GM18499 (cell line): ENCODE data around the gene KIF2C.
A peak's percentile ranks its signal among the peaks of the same experiment; 100 is the strongest.
"Not testable (repeated sequence)": the region's sequence is repeated elsewhere in the genome, so short reads cannot be mapped to it uniquely, and the experiment has no call there.

Experiments used
- ATAC-seq: cut with Tn5 transposase; IDR thresholded peaks from one replicate; pipeline ENCODE4 v1.9.1; 2021; ENCODE audit warnings: moderate number of reproducible peaks; ENCODE audit not compliant: insufficient read depth, unreplicated experiment

Gene KIF2C

DNA sequence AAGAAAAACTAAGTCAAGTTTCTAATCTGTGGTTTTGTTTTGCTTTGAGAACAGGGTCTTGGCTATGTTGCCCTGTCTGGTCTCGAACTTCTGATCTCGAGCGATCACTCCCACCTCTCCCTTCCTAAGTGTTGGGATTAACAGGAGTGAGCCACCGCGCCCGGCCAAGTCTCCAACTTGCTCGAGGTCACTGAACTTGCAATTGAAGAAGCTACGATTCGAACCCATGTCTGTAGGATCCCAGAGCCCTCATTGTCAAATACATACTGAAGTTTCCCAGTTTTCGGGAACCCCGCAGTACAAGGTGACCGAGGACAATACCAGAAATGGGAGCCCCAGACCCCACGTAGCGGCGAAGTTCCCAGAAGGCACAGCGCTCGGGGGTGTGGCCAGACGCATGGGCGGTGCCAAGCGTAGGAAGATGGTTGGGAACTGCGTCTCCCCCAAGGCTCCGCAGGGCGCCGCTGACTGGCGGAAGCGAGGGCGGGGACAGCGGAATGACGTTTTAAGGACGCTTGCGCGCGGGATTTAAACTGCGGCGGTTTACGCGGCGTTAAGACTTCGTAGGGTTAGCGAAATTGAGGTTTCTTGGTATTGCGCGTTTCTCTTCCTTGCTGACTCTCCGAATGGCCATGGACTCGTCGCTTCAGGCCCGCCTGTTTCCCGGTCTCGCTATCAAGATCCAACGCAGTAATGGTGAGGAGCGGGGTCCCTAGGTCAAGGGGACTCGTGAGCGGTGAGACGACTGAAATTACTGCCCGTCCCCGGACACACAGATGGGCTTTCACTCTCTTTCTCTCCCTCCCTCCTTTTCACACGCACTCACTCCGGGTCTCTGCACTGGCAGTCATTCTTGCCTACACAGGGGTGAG lies at the start of gene KIF2C:
Gene KIF2C, plus strand, starts transcription at position 531 of the 872 bp plus-strand sequence. Its CDS starts 96 bp downstream, at position 627.
- peak; percentile 90 for ATAC-seq

DNA sequence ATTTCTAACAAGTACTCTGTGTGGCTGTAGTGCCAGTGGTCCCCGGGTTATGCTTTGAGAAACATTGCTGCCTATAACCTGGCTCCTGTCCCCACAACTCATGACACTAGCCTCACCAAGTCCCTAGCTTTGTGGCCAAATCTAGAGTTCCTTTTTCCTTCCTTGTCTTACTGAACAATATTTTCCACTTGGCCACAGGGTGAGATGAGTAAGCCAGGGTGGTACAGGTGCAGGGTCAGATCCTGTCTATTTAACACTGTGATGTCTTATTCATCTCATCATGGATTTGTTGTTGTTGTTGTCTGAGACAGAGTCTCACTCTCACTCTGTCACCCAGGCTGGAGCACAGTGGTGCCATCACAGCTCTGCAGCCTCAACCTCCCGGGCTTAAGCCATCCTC lies 46.5 kb upstream of the KIF2C start:
- no peak for ATAC-seq

DNA sequence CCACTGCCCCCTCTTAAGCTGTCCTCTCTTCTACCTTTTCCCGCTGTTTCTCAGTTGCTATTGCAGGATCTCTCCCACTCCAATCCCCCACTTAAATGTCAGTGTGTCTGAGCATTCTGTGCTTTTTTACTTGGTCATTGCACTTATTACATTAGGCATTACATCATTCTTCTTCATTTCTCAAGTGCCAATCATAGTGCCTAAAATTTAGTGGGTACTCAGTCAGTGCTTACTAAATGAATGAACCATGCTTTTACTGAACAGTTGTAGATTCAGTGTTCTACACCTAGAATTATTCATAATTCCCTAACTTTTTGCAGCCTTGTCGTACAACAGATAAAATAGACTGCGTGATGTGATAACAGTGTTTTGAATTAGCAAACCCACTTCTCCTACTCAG lies 45.7 kb upstream of the KIF2C start:
- ATAC-seq, result no peak

DNA sequence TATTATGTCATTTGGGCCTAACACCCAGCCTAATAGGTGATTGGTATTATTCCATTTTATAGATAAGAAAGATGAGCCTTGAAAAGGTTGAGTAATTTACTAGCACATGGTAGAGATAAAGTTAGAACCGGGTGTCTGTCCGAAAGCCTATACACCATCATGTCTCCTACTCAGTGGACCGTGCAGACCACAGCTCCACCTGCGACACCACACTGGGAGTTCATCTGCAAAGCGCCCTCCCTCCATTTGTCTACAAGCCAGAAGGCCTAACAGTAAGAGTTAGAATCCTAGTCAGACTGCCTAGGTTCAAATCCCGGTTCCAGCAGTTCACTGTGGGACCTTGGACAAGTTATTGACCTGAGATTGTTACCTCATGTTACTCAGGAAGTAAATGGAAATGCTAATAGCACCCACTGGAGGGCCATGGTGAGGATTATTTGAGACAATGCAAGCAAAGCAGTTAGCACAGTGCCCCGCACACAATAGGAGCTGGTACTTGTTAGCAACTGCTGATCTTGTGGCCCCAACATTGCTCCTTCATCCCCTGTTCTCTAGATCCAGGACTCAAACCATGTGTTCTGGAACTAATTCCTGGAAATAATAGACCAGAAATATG lies 44.7 kb upstream of the KIF2C start:
- ATAC-seq, result peak; percentile 59

DNA sequence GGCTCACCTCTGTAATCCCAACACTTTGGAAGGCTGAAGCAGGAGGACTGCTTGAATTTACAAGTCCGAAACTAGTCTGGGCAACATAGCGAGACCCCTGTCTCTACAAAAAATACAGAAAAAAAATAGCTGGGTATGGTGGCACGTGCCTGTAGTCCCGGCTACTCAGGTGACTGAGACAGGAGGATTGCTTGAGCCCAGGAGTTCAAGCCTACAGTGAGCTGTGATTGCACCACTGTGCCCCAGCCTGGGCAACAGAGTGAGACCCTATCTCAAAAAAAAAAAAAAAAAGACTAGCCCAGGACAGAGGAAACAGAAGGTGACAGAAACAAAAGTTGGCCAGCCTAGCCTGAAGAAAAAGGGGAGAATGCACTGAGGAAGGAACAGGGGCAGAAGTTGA lies 44.0 kb upstream of the KIF2C start:
- no peak for ATAC-seq

DNA sequence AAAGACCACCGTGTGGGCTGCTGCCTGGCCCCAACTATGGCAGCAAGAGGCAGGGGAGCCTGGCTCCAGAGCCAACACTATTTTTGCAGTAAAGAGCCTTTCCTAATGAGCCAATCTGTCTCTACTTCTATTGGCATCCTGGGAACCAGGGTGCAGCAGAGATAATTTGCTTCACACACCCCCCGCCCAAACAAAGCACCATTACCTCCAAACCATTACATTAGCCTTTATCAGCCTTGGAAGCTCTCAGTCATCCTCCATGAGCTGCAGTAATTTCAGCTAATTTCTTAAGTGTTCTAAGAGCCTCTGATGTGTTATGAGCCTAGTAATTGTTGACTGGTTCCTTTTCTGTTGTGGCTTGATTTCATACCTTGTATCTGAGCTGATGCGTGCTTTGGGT lies 43.5 kb upstream of the KIF2C start:
- ATAC-seq, result no peak

DNA sequence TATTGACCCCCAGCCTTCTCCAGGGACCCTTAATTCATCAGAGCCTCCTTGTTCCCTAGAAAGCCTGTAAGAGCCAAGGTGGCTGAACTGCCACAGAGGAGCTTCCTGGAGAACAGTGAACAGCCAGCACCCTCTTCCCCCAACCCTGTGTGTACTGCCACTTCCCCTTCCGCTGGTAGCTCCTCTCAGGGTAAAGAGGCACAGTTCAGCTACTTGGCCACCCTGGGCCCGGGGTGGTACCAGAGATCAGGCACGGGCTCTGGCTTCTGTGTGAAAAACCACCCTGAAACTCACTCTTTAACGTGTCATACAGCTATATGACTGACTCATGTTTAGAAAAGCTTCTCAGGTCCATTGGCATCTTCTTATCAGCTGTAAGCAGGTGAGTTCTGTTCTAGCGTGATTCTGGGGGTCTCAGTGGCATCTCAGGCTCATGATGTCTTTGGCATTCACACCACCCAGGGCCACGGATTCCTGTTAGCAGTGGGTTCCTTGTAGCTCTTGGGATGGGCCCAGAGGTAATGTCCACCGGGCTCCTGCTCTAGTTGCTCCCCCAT lies 42.8 kb upstream of the KIF2C start:
- no peak for ATAC-seq

DNA sequence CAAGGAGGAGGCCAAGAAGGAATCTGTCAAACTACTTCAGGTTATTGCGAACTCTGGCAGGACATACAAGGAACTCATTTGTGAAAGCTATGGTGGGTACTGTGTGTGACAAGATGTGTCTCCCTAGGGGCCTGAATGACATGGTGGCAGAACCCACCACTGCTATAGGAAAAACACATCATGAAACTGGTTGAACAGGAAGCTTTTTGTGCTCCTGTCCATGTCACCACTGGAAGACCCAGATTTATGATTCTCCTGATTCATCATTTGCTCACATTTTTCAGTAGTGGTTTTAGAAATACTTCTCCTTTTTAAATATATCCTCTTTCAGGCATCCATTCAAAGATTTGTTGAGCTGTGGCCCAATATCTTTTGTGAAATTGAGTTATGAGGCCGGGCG lies 41.5 kb upstream of the KIF2C start:
- no peak for ATAC-seq

DNA sequence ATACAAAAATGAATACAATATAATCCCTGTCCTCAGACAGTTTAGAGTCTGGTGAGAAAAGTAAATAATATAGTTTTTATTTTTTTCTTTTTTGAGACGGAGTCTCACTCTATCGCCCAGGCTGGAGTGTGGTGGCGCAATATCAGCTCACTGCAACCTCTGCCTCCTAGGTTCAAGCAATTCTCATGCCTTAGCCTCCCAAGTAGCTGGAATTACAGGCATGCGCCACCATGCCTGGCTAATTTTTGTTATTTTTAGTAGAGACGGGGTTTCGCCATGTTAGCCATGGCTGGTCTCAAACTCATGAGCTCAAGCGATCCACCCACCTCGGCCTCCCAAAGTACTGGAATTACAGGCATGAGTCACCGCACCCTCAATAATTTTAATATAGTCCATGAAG lies 40.3 kb upstream of the KIF2C start:
- not testable (repeated sequence) for ATAC-seq

DNA sequence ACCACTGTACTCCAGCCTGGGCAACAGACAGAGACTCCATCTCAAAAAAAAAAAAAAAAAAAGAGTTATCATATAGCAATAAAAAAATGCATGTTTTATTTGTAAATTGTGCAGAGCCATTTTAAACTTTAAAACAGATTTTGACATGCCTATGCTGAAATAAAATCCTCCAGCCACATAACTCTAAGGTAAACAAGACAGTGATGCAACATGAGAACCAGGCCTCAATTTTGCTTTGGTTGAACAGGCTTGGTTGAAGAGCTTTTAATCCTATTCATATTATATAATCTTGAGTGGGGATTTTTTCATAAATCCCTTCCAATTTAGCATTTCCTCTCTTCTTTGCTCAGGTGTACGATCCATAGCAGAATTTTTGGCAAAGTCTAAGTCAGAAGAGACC lies 39.1 kb upstream of the KIF2C start:
- no peak for ATAC-seq

DNA sequence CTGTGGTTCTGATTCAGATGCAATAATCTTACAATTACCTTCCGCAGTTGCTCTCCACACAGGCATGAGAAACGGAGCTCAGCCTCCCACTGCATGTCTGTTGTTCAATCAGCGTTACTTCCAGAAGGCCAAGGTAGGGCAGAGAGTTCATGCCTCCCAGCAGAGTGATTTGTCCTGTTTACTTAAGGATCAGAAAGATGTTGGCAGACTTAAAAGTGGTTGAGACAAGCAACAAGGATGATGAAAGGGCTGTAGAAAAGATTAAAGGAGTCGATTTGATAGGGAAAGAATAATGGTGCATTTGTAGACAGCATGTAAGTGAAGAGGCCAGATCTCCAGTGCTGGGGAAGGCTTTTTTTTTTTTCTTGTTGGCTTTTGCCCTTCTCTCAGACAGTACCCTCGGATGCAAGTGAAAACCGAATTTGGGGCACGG lies 38.5 kb upstream of the KIF2C start:
- no peak for ATAC-seq

DNA sequence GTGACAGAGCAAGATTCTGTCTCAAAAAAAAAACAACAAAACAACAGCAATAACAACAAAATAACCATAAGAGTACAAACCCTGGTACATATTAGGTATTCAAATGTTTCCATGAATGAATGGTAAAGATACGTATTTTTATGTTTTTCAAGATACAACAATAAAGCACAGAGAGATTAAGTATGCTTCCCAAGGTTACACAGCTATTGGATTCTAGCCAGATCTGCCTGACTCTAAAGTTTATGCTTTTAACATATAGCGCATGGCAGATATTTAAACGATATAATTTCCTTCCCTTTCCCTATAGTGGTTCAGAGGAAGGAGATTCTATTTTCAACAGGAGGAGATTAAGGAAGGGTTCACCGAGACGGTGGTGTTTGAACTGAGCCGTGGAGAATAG lies 34.2 kb upstream of the KIF2C start:
- ATAC-seq, result no peak

DNA sequence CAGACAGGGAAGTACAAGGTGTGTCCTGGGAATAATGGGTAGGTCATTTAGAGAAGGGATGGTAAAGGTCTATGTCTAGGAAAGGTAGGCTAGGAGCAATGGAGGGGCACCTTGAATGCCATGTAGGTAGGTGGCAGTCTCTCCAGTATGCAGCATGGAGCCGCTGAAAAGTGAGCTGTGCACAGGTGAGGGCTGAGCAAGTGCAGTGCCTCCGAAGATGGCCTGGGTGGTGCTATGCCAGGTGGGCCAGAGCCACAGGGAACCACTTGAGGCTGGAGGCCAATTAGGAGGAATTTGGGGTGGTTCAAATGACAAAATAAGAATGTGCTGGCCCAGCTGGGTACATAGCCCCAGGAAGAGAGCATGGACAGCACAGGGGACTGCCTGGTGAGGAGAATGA lies 33.7 kb upstream of the KIF2C start:
- ATAC-seq, result no peak

DNA sequence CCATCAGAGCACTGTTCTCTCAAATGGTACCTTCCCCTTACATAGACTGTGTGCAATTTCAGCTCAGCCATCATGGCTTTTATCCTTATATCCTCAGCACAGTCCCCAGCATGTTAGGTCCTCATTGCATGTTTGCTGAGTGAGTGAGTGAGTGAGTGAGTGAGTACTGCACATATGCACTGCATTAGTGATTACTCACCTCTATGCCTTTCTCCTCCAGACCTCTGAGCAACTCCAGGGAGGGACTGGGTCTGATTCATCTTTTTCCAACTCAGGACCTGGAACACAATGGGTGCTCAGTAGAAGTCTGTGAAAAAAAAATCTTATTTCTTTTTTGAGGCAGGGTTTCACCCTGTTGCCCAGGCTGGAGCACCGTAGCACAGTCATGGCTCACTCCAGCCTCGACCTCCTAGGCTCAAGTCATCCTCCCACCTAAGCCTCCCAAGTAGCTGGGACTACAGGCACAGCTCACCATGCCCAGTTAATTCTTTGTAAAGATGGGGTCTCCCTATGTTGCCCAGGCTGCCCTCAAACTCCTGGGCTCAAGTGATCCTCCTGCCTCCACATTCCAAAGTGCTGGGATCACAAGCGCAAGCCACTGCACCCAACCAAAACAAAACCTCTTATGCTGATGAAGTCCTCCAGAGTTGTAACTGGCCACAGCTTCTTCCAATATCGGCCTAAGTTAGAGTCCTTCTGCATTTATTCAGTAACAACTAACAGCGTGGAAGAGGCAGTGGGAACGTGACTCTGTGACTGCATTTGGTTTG lies 32.3 kb upstream of the KIF2C start:
- ATAC-seq, result no peak

DNA sequence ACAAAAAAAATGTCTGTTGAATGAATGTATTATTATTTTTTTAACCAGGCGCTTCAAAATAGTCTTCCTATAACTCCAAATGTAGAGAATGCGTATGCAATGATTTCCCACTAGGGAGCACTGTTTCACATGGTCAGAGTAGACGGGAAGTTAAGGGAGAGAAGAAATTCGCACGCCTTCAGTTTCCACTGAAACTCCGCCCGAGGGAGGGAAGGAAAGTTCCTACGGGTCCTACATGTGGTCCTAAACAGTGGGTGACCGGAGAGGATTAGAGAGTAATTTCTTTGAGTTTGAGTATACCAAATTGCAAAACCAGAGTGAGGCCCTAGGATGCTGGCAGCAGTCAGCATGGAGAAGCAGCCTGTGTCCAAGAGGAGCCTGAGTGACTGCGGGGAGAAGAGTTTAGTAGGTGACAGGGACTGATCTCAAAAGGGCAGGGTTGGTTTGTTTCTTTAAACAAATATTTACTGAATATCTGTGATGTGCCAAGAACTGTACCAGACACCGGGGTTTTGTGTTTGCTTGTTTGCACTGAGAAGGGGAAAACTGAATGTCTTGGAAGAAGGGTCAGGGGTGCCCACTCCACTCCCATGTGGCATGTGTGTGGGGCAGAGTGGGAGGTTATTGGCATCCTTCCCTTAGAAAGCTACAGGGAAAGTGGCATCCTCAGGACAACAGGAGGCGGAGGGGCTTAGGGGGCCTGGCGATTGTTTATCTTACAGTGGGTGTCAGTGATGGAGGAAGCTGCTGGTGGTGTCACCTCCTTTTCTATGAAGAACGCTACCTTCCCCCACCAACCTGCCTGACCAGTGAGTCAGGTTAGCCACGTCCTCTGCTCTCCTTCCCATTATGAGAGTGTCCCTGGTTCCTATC lies 31.4 kb upstream of the KIF2C start:
- no peak for ATAC-seq

DNA sequence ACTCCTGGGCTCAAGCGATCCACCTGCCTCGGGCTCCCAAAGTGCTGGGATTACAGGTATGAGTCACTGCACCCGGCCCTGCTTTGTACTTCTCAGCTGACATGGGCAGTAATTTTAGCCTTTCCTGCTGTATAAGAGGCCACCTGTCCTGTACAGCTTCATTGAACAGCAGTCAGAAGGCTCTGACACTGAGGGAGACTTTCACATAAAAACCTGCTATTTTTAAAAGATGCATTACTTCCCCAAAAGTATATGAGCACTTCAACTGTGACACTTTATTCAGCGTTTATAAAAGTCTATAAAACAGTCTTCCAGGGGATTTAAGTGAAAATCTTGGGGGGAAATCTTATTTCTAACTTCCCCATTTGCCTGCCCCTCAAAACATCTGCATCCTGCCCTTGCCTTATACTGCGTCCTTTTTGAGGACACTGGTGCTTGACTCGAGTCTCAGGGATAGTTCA lies 26.3 kb upstream of the KIF2C start:
- no peak for ATAC-seq

DNA sequence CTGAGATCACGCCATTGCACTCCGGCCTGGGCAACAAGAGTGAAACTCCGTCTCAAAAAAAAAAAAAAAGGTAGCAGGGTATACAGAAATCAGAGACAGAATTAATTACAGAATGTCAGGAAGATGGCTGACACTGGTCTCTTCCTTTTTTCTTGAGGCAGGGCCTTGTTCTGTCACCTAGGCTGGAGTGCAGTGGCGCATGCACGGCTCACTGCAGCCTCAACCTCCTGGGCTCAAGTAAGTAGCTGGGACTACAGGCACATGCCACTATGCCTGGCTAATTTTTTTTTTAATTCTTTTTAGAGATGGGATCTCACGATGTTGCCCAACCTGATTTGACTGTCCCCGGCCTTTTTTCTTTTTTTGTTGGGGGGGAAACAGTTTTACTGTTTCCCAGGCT lies 25.1 kb upstream of the KIF2C start:
- no peak for ATAC-seq

DNA sequence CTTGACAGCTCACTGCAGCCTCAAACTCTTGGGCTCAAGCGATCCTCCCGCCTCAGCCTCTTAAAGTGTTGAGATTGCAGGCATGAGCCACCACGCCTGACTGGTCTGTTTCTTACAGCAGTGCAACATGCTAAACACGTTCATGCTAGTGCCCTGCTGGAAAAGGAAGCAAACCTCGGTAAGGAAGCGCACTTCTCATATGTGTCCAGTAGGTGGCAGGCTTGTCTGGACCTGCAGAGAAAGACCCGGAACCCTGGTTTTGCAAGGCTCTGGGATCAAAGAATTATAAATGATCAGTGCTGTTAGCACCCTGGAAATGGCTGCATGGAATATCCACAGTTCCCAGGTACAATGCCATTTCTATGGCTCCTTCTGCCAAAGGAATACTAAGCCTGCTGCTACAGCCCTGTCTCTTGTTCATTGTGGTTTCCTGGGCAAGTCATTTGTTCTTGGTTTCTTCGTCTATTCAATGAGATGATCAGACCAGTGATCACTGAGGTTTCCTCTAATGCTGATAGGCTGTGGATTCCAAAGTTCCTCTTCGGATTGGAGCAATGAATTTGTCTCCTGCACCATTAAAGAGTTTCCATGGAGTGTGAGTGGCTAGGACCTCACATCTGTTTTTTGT lies 24.6 kb upstream of the KIF2C start:
- ATAC-seq, result no peak

DNA sequence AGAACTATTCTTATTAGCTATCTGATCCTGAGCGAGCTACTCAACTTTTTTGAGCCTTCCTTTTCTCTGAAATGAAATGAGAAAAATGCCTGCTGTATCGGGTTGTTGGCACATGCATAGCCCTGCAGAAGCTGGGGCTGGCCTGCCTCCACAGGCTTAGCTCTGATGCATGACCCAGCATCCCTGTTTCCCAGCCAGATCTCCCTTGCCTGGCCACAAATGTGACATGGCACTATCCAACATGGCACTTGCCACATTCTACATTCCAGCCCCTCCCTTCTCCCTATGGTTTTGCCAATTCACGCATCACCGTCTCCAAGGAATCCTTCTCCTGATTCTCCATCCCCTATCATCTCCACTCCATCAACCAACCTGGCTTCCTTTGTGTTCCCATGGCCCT lies 22.5 kb upstream of the KIF2C start:
- no peak for ATAC-seq
